Naive B cell (primary cell): ENCODE results near the gene PRKAG2. TPM values are rescaled to one million over a fixed set of nuclear protein-coding genes. Genes with fewer than 3 reads are reported as not detected.

ENCODE experiments used
- ATAC-seq, 2 donors: fragments of 150-1000 bp; cut with Tn5 transposase; 2 replicates each; pipeline ENCODE4 v1.10.0; 2021; ENCODE audit warnings: low read depth in 2 of 2, mild to moderate bottlenecking in 2 of 2, moderate library complexity in 2 of 2
- DNase-seq: peaks from one replicate; pipeline ENCODE4 v3.0.0; 2022
- H3K27ac Mint-ChIP-seq, 6 donors: one replicate each; pipeline ENCODE4 v1.8.0; 2020 to 2022; ENCODE audit warnings: mild to moderate bottlenecking in 6 of 6, mixed read lengths in 6 of 6, moderate library complexity in 5 of 6, inconsistent platforms in 2 of 6
- H3K27me3 Mint-ChIP-seq, 3 donors: one replicate each; pipeline ENCODE4 v1.8.0; 2021 to 2022; ENCODE audit warnings: mixed read lengths in 3 of 3, mild to moderate bottlenecking in 1 of 3
- H3K36me3 Mint-ChIP-seq, 2 donors: one replicate each; pipeline ENCODE4 v1.8.0; 2020 to 2022; ENCODE audit warnings: mixed read lengths in 2 of 2, inconsistent platforms in 1 of 2, mild to moderate bottlenecking in 1 of 2
- H3K4me1 Mint-ChIP-seq, 3 donors: one replicate each; pipeline ENCODE4 v1.8.0; 2020 to 2022; ENCODE audit warnings: mixed read lengths in 3 of 3, inconsistent platforms in 1 of 3, mild to moderate bottlenecking in 1 of 3, moderate library complexity in 1 of 3
- H3K4me3 Mint-ChIP-seq, 8 donors: one replicate each; pipeline ENCODE4 v1.8.0; 2020 to 2022; ENCODE audit warnings: mild to moderate bottlenecking in 8 of 8, mixed read lengths in 8 of 8, moderate library complexity in 8 of 8, inconsistent platforms in 2 of 8
- H3K9me3 Mint-ChIP-seq, 7 donors: one replicate each; pipeline ENCODE4 v1.8.0; 2020 to 2022; ENCODE audit warnings: mixed read lengths in 7 of 7, mild to moderate bottlenecking in 5 of 7, inconsistent platforms in 2 of 7, moderate library complexity in 1 of 7
- polyA plus RNA-seq, 6 donors: library from polyadenylated mRNA; unstranded; fragments of 300-500 nt; fragmentation: Illumina TruSeq; gene quantifications; one replicate each; pipeline ENCODE4 v1.2.3, GENCODE V29; 2021; ENCODE audit warnings: low read depth in 6 of 6

Gene PRKAG2
- polyA plus RNA-seq, 6 donors from 2014 or later: 16.2 to 25.4 (median 20.0) TPM

- Mint-ChIP-seq H3K4me1 (peaks cover 0 to 10% (median 5%) of the 10 kb centered on the region in 3 donors), H3K36me3 (peaks cover 4 to 8% of the 10 kb centered on the region in 2 donors), H3K9me3 (no peaks in the 10 kb centered on the region), H3K4me3 (no peak overlapping the region), H3K27me3 (no peaks in the 10 kb centered on the region), H3K27ac (no peak overlapping the region)
- DNase-seq (no peak), ATAC-seq (no peak)
Measured at GRCh38 chr7:151615058-151615457, 261.9 kb downstream of the PRKAG2 start.

- Mint-ChIP-seq H3K4me3 (peak overlapping the region in 1 of 8 donors; percentile 52), H3K4me1 (peaks cover 0 to 10% (median 9%) of the 10 kb centered on the region in 3 donors), H3K36me3 (peaks cover 4 to 8% of the 10 kb centered on the region in 2 donors), H3K27me3 (no peaks in the 10 kb centered on the region), H3K9me3 (no peaks in the 10 kb centered on the region), H3K27ac (peak overlapping the region in 1 of 6 donors; percentile 30)
- ATAC-seq: no peak
- no peak for DNase-seq
Measured at GRCh38 chr7:151614019-151614418, 262.9 kb downstream of the PRKAG2 start.

DNA sequence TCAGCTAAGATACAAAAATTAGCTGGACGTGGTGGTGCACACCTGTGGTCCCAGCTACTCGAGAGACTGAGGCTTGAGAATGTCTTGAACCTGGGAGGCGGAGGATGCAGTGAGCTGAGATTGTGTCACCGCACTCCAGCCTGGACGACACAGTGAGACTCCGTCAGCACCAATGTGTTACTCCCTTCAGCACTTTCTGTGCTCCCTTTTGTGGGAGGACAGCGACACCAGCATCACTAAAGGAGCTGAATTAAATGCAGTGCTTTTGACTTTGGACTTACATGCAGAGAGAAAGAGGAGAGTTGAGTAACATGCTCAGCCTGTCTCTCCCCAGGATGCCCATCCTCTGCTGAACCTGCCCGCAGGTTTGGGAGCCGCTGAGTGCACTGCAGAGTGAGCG, 265.0 kb downstream of the PRKAG2 start:
- H3K4me3 Mint-ChIP-seq: peak overlapping the region in 1 of 8 donors; percentile 5
- H3K9me3 Mint-ChIP-seq: no peaks in the 10 kb centered on the region
- peaks cover 4 to 7% of the 10 kb centered on the region in 2 donors for H3K36me3 Mint-ChIP-seq
- H3K4me1 Mint-ChIP-seq: peaks cover 0 to 16% (median 13%) of the 10 kb centered on the region in 3 donors
- DNase-seq: no peak
- no peak for ATAC-seq
- no peaks in the 10 kb centered on the region for H3K27me3 Mint-ChIP-seq
- H3K27ac Mint-ChIP-seq: no peak overlapping the region

DNA sequence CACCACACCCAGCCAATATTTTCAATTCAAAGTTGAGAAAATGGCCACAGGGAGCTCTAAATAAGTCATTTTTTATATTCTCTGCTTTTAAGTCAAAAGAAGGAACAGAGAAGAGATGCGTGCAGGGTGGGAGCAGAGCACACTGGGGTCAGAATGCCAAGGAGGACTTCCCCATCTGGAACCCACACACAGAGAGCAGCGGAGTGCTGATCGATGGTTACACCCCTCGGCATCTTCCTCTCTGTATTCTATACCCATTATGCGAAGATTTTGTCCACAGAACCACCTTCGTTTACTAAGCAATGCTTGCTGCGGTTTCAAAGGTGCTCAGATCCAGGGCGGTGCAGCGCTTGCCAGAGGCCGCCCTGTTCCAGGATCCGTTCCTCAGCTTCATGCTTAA, 265.9 kb downstream of the PRKAG2 start:
- Mint-ChIP-seq H3K4me3 (no peak overlapping the region), H3K27me3 (no peaks in the 10 kb centered on the region), H3K36me3 (no peaks in the 10 kb centered on the region), H3K27ac (peak overlapping the region in 1 of 6 donors; percentile 36), H3K9me3 (no peaks in the 10 kb centered on the region), H3K4me1 (peaks cover 0 to 16% (median 13%) of the 10 kb centered on the region in 3 donors)
- ATAC-seq (no peak), DNase-seq (no peak)

GRCh38 chr7:151608031-151608551, 268.8 kb downstream of the PRKAG2 start:
- DNase-seq: no peak
- Mint-ChIP-seq H3K36me3 (peaks cover 4 to 8% of the 10 kb centered on the region in 2 donors), H3K27me3 (no peaks in the 10 kb centered on the region), H3K9me3 (peaks cover 0 to 4% (median 0%) of the 10 kb centered on the region in 7 donors), H3K27ac (no peak overlapping the region), H3K4me1 (peaks cover 0 to 12% (median 10%) of the 10 kb centered on the region in 3 donors), H3K4me3 (peak overlapping the region in 1 of 8 donors; percentile 75)
- no peak for ATAC-seq

GRCh38 chr7:151607464-151607867, 269.4 kb downstream of the PRKAG2 start:
- peaks cover 0 to 12% (median 8%) of the 10 kb centered on the region in 3 donors for H3K4me1 Mint-ChIP-seq

GRCh38 chr7:151603951-151604350, 273.0 kb downstream of the PRKAG2 start:
- ATAC-seq (no peak), DNase-seq (no peak)
- Mint-ChIP-seq H3K9me3 (peaks cover 0 to 4% (median 0%) of the 10 kb centered on the region in 7 donors), H3K4me1 (peaks cover 0 to 15% (median 12%) of the 10 kb centered on the region in 3 donors), H3K36me3 (peaks cover 4 to 8% of the 10 kb centered on the region in 2 donors), H3K27me3 (no peaks in the 10 kb centered on the region), H3K27ac (peak overlapping the region in 1 of 6 donors; percentile 42), H3K4me3 (no peak overlapping the region)

More at GRCh38 chr7:151607464-151607867, 269.4 kb downstream of the PRKAG2 start:
- ATAC-seq (no peak), DNase-seq (no peak)
- Mint-ChIP-seq H3K27me3 (no peaks in the 10 kb centered on the region), H3K27ac (peak overlapping the region in 1 of 6 donors; percentile 72), H3K9me3 (peaks cover 0 to 4% (median 0%) of the 10 kb centered on the region in 7 donors), H3K36me3 (peaks cover 4 to 8% of the 10 kb centered on the region in 2 donors), H3K4me3 (no peak overlapping the region)

DNA sequence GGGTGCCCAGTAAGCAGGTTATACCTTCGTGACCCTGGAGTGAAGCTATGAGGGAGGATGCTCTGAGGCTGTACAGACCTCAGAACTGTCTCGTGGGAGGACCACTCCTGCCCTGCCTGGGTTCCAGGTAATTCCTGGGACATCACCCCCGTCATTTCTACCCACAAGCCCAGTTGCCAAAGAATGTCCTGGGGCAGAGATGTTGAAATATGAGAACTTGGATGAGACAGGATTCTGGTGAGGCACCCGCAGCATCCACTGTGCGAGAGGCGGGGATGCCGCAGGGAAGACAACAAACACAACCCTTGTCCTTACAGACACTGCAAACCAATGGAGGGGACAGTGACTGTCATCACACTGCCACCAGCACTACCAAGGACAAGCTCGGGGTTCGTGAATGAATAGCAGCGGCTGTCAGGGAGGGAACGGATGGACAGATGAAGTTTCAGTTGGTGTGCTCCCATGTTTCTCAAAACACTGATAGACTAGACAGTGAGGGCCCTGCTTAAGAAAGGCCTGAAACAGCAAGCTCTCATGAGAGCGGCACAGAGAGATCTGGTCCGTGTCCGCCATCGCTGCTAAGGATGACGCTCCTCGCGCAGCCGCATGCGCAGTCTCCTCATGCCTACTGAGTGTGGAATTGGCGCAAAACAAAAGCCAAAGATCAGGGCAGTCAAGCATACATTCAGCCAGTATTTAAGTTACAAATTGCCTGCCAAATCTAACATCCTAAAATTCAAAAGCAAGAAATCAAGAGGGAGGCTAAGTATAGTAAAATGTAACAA, 275.2 kb downstream of the PRKAG2 start:
- Mint-ChIP-seq H3K4me3 (no peak overlapping the region), H3K4me1 (peaks cover 0 to 17% (median 12%) of the 10 kb centered on the region in 3 donors), H3K9me3 (peaks cover 0 to 4% (median 0%) of the 10 kb centered on the region in 7 donors), H3K27me3 (no peaks in the 10 kb centered on the region), H3K27ac (peak overlapping the region in 1 of 6 donors; percentile 78), H3K36me3 (peaks cover 4 to 8% of the 10 kb centered on the region in 2 donors)
- DNase-seq (no peak), ATAC-seq (no peak)

DNA sequence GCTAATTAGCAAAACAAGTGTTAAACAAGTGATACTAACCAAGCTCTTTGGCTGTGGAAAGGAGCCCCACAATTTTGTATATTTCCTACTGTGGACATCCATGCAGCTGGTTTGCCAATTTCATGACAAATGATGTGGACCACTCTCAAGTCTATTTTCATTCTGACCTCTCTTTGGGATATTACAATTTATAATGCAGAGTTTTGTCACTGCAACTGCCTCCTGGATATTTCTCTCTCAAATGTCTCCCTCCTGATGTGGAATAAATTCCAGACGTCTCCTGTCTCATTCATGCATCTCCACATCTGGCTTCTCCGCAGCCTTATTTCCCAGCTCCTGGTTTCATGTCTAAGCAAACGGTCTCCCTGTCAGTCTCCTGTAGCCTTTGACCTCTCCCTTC, 276.6 kb downstream of the PRKAG2 start:
- H3K4me1 Mint-ChIP-seq: peaks cover 0 to 17% (median 12%) of the 10 kb centered on the region in 3 donors
- no peak for ATAC-seq
- DNase-seq: no peak
- peaks cover 0 to 4% (median 0%) of the 10 kb centered on the region in 7 donors for H3K9me3 Mint-ChIP-seq
- H3K27me3 Mint-ChIP-seq: no peaks in the 10 kb centered on the region
- peaks cover 4 to 8% of the 10 kb centered on the region in 2 donors for H3K36me3 Mint-ChIP-seq
- no peak overlapping the region for H3K27ac Mint-ChIP-seq
- H3K4me3 Mint-ChIP-seq: no peak overlapping the region

- Mint-ChIP-seq H3K4me3 (no peak overlapping the region), H3K27ac (peak overlapping the region in 3 of 6 donors; percentile 2 to 80 (median 7)), H3K4me1 (peaks cover 0 to 17% (median 12%) of the 10 kb centered on the region in 3 donors), H3K9me3 (peaks cover 0 to 4% (median 0%) of the 10 kb centered on the region in 7 donors), H3K27me3 (no peaks in the 10 kb centered on the region), H3K36me3 (peaks cover 4 to 8% of the 10 kb centered on the region in 2 donors)
- DNase-seq: no peak
- ATAC-seq: no peak
Measured at GRCh38 chr7:151599401-151600227, 277.3 kb downstream of the PRKAG2 start.

- H3K27me3 Mint-ChIP-seq: no peaks in the 10 kb centered on the region
- peaks cover 0 to 17% (median 8%) of the 10 kb centered on the region in 3 donors for H3K4me1 Mint-ChIP-seq
- peak overlapping the region in 2 of 6 donors; percentile 34 to 36 for H3K27ac Mint-ChIP-seq
- no peak for DNase-seq
- H3K36me3 Mint-ChIP-seq: peaks cover under 1 to 2% of the 10 kb centered on the region in 2 donors
- peaks cover 0 to 4% (median 0%) of the 10 kb centered on the region in 7 donors for H3K9me3 Mint-ChIP-seq
- no peak for ATAC-seq
- H3K4me3 Mint-ChIP-seq: no peak overlapping the region
Measured at GRCh38 chr7:151597541-151598444, 279.1 kb downstream of the PRKAG2 start.

DNA sequence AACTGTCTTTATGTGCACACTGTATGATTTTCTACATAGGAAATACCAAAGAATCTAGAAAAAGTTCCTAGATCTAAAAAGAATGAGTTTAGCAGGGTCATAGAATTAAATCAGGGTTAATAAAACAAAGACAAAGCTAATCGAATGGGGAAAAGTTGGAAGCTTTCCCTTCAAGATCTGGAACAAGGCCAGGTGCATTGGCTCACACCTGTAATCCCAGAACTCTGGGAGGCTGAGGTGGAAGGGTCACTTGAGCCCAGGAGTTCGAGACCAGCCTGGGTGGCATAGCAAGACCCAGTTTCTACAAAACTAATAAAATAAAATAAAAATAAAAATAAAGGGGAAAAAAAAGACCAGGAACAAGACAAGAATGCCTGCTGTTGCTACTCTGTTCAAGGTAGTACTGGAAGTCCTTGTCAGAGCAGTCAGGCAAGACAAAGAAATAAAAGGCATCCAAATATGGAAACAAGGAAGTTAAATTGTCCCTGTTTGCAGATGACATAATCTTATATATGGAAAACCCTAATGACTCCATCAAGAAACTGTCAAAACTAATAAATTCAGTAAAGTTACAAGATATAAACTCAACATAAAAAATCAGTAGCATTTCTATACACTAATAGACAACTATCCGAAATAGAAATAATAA, 281.1 kb downstream of the PRKAG2 start:
- DNase-seq (no peak), ATAC-seq (no peak)
- H3K36me3 Mint-ChIP-seq: peaks cover 7 to 8% of the 10 kb centered on the region in 2 donors
- peaks cover 0 to 4% (median 0%) of the 10 kb centered on the region in 7 donors for H3K9me3 Mint-ChIP-seq
- H3K27me3 Mint-ChIP-seq: no peaks in the 10 kb centered on the region
- H3K4me1 Mint-ChIP-seq: peaks cover 0 to 17% (median 12%) of the 10 kb centered on the region in 3 donors
- no peak overlapping the region for H3K27ac Mint-ChIP-seq
- H3K4me3 Mint-ChIP-seq: no peak overlapping the region
